HG02610 (cell line): ENCODE results near the gene OGG1.

Experiments used
- ATAC-seq: cut with Tn5 transposase; IDR thresholded peaks from one replicate; pipeline ENCODE4 v1.9.1; 2021; ENCODE audit warnings: mild to moderate bottlenecking, moderate library complexity; ENCODE audit not compliant: unreplicated experiment

Gene OGG1

GRCh38 chr3:9781978-9782603, 32.3 kb downstream of the OGG1 start:
- no peak for ATAC-seq

GRCh38 chr3:9782770-9783169, 33.0 kb downstream of the OGG1 start:
- no peak for ATAC-seq

- no peak for ATAC-seq
Observed at GRCh38 chr3:9783954-9784353, 34.2 kb downstream of the OGG1 start.

GRCh38 chr3:9784965-9785364, 35.2 kb downstream of the OGG1 start:
- ATAC-seq, result no peak

- no peak for ATAC-seq
Observed at GRCh38 chr3:9785602-9786001, 35.9 kb downstream of the OGG1 start.

GRCh38 chr3:9786209-9786739, 36.5 kb downstream of the OGG1 start:
- no peak for ATAC-seq

GRCh38 chr3:9786825-9787669, 37.3 kb downstream of the OGG1 start:
- ATAC-seq, result no peak

GRCh38 chr3:9787714-9788113, 38.0 kb downstream of the OGG1 start:
- ATAC-seq, result no peak

- no peak for ATAC-seq
Observed at GRCh38 chr3:9791127-9791526, 41.4 kb downstream of the OGG1 start.

- ATAC-seq, result no peak
Observed at GRCh38 chr3:9791790-9792404, 42.1 kb downstream of the OGG1 start.

- peak; percentile 74 for ATAC-seq
Observed at GRCh38 chr3:9792405-9793160, 42.8 kb downstream of the OGG1 start, which contains the start of the genes ARPC4 and TADA3. ARPC4 (plus strand) TSS chr3:9793082; CDS start chr3:9793122, 40 bp downstream. TADA3 (minus strand) TSS chr3:9792473; CDS start chr3:9791466, 1,007 bp downstream.

GRCh38 chr3:9793161-9793781, 43.5 kb downstream of the OGG1 start:
- ATAC-seq, result no peak

GRCh38 chr3:9794400-9794799, 44.6 kb downstream of the OGG1 start:
- no peak for ATAC-seq

GRCh38 chr3:9795207-9795606, 45.5 kb downstream of the OGG1 start:
- ATAC-seq, result peak; percentile 25

GRCh38 chr3:9797196-9797945, 47.6 kb downstream of the OGG1 start:
- ATAC-seq, result no peak

- ATAC-seq, result no peak
Observed at GRCh38 chr3:9800529-9800928, 50.8 kb downstream of the OGG1 start.

- ATAC-seq, result no peak
Observed at GRCh38 chr3:9803494-9803893, 53.7 kb downstream of the OGG1 start.

- no peak for ATAC-seq
Observed at GRCh38 chr3:9804996-9805395, 55.2 kb downstream of the OGG1 start.

GRCh38 chr3:9806137-9806536, 56.4 kb downstream of the OGG1 start:
- no peak for ATAC-seq
